A673 (cell line): ENCODE data around the gene FBXO17.

Source experiments
- CTCF ChIP-seq: fragments of 300-800, 200-600 bp; sonication (generic); conservative IDR thresholded peaks from 2 replicates; pipeline ENCODE4 v1.5.1; 2017; ENCODE audit warnings: low read depth, mild to moderate bottlenecking, antibody characterized with exemption, low read length, moderate library complexity, mixed read lengths
- EZH2 ChIP-seq: fragments of 200-600 bp; sonication (generic); IDR thresholded peaks from 2 replicates; pipeline ENCODE4 v1.6.1; 2017; ENCODE audit warnings: borderline replicate concordance, low read depth, mild to moderate bottlenecking, mixed read lengths, antibody characterized with exemption, low read length; ENCODE audit not compliant: poor library complexity, severe bottlenecking

- TF ChIP-seq CTCF (no peak), EZH2 (no peak)
Observed at GRCh38 chr19:38949580-38950367, 25.8 kb downstream of the FBXO17 start.
